ENCODE measurements around the gene NDUFS4. TPM values are rescaled to one million over a fixed set of nuclear protein-coding genes. Genes with fewer than 3 reads are reported as not detected.
"Not testable (repeated sequence)": the region's sequence is repeated elsewhere in the genome, so short reads cannot be mapped to it uniquely, and the experiment has no call there.

The NDUFS4 gene
- 71.3 TPM for total RNA-seq (ENCODE audit: insufficient read depth, low replicate concordance)

DNA sequence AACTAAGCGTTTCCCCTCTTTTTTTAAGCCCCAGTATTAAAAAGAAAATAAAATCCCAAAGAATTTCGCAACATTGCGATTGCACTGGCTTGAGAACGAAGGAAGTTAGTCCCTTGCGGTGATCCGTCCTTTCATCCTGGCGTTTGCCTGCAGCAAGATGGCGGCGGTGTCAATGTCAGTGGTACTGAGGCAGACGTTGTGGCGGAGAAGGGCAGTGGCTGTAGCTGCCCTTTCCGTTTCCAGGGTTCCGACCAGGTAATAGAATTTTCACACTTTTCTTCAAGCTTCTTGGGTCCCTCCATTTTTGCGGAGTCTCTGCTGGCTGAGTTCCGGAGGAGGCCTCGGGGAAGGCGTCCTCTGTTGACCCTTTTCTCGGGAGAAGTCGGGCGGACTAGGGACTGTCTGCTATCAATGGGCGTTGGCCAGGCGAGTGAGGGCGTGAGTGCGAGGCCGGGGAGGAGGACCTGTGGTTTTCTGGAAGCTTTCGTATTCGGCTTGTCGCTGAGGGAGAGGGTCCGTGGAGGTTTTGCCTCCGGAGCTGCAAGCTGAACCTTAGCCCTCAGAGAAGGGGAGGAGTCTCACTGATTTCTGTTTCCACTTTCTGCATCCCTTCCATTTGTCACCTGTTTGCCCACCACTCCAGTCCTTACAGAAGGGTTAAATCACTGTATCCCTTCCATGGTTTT lies at the start of gene NDUFS4:
Gene NDUFS4, plus strand, starts transcription at position 134 of the 686 bp plus-strand sequence. Its CDS starts 24 bp downstream, at position 158.
- peak; percentile 92 for DNase-seq (ENCODE audit: low spot score)

DNA sequence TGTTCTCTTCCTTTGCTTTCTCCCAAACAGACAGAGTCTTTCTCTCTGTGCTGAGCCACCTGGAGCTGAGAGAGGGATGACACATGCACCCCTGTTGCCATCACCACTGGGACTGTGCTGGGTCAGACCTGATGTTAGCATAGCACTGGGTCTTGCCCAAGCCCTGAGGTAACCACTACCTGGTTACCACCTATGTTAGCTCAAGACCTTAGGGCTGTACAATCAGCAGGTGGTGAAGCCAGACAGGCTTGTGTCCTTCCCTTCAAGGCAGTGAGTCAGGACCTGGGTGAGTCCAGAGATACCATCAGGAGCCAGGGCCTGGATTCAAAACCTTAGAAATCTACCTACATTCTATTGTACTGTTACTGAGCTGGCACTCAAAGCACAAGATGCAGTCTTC lies 47.9 kb upstream of the NDUFS4 start:
- no peak for DNase-seq (ENCODE audit: low spot score)

DNA sequence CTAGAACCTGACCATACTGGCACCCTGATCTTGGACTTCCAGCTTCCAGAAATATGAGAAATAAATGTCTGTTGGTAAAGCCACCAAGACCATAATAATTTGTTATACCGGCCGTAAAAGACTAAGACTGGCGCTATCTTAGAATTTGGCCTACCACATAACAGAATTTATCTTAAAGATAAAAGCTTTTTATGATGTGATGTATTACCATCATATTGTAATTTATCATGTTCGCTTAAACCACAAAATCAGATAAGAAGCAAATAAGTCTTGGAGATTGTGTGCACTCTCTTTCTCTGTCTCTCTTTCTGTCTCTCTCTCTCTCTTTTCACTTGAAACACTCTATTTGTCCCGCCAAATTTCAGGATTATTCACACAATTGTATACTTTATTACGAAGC lies 44.5 kb upstream of the NDUFS4 start:
- DNase-seq (ENCODE audit: low spot score), result no peak

DNA sequence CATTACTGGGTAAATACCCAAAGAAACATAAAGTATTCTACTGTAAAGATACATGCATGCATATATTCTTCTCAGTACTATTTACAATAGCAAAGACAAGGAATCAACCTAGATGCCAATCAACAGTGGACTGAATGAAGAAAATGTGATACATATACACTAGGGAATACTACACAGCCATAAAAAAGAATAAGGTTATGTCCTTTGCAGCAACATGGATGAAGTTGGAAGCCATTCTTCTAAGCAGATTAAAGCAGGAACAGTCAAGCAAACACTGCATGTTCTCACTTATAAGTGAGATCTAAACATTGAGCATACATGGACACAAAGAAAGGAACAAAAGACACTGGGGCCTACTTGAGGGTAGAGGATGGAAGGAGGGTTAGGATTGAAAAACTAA lies 39.6 kb upstream of the NDUFS4 start:
- DNase-seq (ENCODE audit: low spot score), result no peak

DNA sequence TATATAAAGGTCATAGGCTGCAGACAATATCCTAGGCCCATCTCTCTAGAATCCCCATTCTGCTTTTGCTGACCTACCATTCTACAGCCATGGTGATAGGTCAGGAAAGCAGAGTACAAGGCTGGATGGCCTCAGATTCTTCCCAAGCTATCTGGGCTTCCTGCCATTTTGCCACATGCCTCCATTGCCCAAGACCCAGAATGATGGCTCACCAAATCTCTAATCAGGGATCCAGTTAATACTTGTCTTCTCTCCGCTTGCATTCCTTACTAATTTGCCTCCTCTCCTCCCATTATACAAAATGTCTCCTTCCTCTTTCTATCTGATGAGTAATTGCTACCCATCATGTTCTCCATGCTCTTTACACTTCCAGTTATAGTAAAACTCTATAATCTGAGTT lies 22.7 kb upstream of the NDUFS4 start:
- no peak for DNase-seq (ENCODE audit: low spot score)

DNA sequence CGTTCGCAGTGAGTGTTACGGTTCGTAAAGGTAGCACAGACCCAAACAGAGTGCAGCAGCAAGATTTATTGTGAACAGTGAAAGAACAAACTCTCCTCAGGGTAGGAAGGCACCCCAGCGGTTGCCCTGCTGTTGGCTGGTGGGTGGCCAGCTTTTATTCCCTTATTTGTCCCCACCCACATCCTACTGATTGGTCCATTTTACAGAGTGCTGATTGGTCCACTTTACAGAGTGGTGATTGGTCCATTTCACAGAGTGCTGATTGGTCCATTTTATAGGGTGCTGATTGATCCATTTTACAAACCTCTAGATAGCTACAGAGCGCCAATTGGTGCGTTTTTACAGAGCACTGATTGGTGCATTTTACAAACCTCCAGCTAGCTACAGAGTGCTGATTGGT lies 19.7 kb upstream of the NDUFS4 start:
- not testable (repeated sequence) for DNase-seq (ENCODE audit: low spot score)

DNA sequence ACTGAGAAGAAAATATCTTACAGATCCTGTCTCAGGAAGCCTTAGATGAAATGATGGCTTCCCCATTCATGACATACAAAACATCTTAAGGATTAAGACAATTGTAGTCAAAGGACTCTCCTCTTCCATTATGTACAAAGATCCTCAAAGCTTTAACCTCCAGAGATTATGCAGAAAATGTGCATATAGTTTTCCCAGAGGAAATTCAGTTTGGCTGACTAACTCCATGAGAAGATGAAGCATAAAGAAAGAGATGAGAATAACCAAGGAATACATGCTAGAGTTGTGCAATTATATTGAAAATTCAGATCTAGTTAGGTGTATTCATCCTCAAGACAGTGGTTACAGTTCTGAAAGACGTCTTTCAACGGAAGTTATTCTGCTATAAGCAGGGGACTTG lies 18.6 kb upstream of the NDUFS4 start:
- DNase-seq (ENCODE audit: low spot score), result no peak

DNA sequence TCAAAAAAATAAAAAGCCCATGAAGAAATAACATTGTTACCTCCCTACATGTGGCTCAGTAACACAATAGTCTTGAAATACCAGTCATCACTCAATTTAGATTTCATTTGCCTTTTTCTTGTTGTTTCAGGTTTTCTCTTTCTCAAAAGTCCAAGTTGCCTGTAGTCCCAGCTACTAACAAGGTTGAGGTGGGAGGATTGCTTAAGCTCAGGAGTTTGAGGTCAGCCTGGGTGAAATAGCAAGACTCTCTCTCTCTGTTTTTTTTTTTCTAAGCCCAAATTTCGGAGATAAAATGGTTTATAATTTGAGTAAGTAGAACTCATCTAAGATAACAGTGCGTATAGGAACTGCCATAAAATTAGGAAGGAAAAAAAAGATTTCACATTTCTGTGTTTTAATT lies 17.5 kb upstream of the NDUFS4 start:
- DNase-seq (ENCODE audit: low spot score), result no peak

DNA sequence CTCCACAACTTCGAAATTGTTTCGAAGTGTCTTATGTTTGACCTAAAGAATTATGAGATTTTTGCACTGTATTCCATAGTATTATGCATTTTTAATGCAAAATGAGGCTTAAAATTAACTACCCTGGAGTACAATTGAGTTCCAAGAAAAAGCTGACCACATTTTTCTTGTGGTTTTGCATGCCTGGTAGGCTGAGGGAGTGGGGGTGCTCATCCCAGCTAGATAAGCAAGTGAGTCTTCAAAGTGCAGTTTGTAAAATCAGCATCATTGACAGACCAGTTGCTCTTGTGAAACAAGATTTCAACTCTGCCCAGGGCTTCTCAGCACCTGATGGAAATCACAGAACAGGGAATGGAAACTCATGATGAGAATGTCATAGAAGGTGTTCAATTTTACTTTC lies 17.0 kb upstream of the NDUFS4 start:
- DNase-seq (ENCODE audit: low spot score), result peak; percentile 24

DNA sequence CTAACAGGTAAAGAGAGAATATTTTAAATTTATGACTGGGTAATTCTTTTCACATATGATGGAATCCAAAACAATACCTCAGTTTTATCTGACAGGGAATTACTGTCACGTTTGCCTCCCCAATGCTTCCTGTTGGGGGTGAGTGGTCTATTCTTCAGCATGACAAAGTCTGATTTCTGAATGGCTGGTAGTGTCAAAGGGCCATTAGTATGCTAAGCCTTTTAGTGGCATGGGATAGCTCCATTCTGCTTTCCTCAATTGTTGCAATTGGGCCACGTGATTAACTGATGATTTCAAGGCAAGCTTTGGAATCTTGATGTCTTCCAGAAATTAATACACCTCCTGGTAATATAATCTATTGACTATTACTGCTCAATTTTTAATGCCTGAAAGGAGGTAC lies 14.7 kb upstream of the NDUFS4 start:
- no peak for DNase-seq (ENCODE audit: low spot score)

DNA sequence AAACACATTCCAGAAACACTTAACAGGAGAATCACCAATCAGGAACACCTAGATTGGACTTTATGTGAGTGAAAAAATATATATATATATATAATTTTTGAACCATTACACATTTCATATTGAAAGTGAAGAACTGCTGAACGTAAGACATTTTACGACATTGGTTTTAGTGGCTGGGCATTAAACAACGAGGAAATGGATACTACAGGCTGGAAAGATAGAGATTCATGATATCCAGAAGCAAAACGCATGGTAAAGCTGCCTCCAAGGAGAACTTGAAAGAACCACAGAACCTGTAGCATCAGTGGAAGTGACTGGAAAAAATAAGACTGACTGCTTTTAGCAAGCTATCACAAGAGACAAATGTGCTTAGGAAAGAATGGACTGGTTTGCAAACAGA lies 13.2 kb upstream of the NDUFS4 start:
- no peak for DNase-seq (ENCODE audit: low spot score)

DNA sequence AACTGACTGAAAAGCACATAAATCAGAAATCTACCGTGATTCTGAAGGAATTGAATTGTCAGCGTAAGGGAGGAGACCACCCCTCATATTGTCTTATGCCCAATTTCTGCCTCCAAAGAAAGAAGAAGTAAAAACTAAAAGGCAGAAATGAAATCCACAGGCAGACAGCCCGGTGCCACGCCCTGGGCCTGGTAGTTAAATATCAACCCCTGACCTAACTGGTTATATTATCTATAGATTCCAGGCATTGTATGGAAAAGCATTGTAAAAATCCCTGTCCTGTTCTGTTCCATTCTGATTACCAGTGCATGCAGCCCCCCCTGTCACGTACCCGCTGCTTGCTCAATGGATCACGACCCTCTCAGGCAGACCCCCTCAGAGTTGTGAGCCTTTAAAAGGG lies 11.9 kb upstream of the NDUFS4 start:
- not testable (repeated sequence) for DNase-seq (ENCODE audit: low spot score)

DNA sequence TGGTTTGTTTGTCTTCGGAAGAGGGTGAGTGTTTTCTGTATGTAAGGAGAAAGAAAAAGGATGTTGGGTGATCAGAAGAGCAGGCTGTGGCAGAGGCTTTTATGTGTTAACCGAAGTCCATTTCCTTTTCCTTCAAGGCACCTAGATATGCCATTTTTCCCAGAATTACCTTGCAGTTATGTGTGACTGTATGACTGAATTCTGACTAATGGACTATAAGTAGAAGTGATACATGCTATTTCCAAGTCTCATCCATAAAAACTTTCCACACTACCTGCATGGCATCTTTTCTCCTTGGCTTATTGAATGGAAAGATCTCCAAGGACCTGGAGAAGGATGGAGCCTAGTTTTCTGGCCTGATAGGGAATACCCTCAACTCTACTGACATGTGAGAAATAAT lies 10.6 kb upstream of the NDUFS4 start:
- no peak for DNase-seq (ENCODE audit: low spot score)

DNA sequence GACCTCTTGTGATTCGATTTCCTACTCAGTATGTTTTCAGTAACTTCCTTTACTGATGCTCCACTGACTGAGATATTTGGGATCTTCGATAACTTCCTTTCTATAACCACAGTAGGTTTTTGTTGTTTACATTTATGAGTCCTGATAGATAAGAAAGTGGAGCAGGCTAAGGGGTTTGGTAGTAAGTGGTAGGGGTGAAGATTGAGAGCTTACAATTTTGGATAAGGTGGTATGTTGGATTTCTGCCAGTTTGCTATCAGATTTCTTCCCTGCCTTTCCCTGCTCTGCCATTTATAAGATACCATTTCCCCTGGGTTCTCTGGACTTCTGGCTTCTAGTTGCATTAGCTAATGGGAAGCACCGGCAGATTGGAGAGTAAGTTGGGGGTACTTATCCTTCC lies 7.9 kb upstream of the NDUFS4 start:
- DNase-seq (ENCODE audit: low spot score), result no peak

DNA sequence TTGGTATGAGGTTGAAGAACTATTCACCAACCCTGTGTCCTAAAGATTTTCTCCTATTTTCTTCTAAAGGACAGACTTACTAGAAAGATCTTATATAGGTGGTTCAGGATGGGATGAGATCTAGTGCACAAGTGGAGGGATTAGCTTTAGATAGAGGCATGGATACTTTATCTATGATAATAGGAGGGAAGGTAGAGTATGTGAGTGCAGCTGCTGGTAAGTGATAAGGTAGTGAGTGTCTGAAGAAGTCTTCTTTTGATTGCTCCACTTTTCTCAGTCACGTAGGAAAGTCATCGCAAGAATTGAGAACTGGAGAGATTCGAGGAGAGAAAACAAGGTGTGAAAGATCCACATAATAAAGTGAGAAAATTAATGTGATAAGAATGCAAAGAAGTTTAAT lies 6.0 kb upstream of the NDUFS4 start:
- DNase-seq (ENCODE audit: low spot score), result no peak

DNA sequence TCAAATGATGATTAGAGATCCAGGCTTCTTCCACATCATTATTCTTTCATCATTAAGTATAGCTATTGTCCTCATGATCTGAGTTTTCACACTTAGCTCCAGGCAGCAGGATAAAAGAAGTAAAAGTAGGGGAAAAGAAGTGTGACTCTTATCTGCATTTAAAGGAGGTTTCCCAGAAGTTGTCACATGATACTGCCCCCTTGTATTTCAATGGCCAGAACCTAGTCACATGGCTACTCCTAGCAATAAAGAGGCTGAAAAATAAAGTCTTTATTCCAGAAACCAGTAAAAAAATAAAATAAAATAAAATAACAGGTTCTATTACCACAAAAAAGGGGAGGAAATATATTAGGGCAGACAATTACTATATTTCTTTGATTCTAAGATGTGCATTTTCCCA lies 5.3 kb upstream of the NDUFS4 start:
- DNase-seq (ENCODE audit: low spot score), result no peak

DNA sequence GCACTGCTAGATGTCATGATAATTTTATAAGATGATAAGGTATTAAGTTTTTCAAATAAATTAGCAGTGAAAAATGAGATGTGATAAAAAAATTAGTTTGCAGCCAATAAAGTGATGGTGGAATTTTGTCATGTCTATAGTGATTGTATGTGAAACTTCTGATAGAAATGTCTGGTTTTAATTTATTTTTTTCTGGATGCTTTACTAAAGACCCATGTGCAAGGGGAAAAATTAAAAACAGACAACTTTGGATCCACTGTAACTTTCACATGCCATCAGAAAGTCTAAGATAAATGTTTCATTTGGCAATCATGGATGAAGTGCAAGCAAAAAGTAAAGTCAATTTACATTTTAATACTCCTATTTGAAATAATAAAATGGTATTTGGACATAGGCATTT lies 4.4 kb upstream of the NDUFS4 start:
- no peak for DNase-seq (ENCODE audit: low spot score)

DNA sequence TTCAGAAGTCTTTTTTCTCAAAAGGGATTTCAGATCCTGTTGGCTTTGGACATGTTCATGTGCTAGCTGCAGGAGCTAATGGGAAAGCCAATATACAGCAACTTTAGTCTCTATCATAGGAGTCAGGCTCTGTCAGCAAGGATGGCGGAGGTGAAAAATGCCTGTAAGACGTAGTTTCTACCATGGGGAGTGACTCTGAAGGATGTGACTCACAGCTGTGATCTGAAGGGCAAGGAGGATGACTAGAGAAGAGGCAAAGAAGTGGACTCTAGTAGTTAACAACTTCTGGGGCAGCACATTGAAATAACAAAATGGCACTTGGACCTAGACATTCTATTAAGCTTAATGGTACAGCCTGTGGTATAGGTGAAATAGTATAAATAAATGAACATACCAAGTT lies 3.1 kb upstream of the NDUFS4 start:
- DNase-seq (ENCODE audit: low spot score), result no peak

DNA sequence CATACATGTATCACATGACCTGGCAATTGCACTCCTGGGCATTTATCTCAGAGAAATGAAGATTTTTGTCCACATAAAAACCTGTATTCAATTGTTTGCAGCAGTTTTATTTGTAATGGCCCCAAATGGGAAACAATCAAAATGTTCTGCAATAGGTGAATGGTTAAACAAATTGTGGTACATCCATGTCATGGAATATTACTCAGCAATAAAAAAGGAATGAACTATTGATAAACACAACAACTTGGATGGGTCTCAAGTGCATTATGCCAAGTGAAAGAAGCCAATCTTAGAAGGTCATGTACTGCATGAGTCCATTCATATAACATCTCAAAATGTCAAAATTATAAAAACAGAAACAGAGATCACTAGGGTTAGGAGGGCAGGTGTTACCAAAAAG lies 1.5 kb upstream of the NDUFS4 start:
- no peak for DNase-seq (ENCODE audit: low spot score)

DNA sequence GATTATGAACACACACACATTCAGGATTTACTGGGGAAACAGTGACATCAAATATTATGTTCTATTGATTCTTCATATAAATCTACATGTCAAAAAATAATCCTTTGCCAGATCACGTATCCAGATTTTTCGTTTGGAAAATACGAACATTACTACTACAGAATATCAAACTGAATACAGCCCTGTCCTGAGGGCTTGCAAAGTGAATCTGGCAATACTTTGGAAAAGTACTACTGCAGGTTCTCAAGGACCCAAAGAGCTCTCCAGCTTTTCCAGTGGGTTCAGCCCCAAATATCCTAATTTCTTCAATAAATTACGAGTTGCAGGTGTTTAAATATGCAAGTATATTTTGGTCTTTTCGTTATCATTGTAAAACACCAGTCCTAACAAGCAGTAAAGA lies 411 bp upstream of the NDUFS4 start:
- DNase-seq (ENCODE audit: low spot score), result no peak

DNA sequence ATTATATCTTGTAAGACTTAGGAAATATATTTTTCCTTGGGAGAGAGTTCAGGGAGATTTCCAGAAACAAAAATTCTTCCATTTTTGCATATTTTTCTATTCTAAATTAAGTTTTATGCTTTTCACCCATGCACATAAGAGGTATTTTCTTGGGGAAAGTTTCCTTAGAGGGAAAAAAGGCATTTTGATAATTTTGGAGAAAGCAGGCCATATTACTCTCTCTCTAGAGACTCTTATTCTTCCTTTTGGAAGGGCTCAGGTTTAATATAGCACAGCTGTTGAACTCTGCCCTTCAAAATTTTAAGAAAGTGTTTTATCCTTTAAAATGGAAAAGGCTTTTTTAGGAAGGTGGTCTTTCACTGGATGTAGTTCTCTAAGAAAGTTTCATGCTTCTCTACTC lies 8.0 kb downstream of the NDUFS4 start:
- DNase-seq (ENCODE audit: low spot score), result no peak

DNA sequence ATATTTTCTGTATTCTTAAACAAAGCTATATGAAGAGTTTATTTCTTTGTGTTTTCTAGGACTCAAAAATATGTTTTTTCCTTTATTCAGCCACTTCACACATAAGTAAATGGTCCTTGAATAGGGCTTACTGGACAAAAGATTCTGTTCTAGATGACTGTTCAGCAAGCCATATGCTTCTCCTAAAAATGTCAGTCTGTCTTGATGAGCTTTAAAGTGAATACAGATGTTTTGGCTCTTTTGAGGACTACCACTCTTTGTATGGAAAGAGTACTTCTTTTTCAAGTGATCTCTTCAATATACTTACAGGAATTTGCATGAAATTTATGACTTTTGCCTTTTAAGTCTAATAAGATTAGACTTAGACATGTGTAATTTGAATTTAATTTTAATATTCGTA lies 8.4 kb downstream of the NDUFS4 start:
- peak; percentile 18 for DNase-seq (ENCODE audit: low spot score)

DNA sequence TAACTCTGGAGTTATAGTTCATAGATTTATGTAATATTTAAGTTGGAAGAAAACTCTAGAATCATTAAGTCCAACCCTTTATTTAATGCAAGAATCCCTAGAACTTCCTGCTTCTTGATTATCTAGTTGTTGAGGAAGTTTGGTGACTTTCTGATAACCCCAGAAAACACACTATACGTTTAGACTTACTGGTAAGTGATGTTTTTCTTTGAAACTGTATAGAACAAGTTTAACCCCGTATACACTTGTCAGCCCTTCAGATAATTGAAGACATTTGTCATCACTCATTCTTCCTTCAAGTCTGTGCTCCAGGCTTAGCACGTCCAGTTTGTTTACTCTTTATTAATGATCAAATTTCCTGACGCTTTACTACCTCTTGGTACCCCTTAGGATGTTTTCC lies 9.0 kb downstream of the NDUFS4 start:
- no peak for DNase-seq (ENCODE audit: low spot score)

DNA sequence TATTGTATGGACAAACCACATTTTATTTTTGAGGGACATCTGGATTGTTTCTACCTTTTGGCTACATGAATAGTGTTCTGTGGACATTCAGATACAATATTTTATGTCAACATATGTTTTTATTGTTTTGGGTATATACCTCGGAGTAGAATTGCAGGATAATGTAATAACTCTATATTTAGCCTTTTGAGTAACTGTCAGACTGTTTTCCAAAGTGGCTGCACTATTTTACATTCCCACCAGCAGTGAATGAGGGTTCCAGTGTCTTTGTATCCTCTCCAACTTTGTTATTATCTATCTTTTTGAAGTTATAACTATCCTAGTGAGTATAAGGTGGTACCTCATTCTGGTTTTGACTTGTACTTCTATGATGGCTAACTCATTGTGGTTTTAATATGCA lies 11.0 kb downstream of the NDUFS4 start:
- no peak for DNase-seq (ENCODE audit: low spot score)

All from umbilical cord (tissue), 2 donors.